Muscle of leg (tissue), 11 donors: ENCODE measurements around the gene TSPEAR. TPM values are rescaled to one million over a fixed set of nuclear protein-coding genes. Genes with fewer than 3 reads are reported as not detected.

ENCODE experiments used
- DNase-seq: peaks from one replicate; pipeline ENCODE4 v3.0.0; 2013
- H3K27ac ChIP-seq: one replicate; pipeline ENCODE4 v1.5.1; 2013; ENCODE audit warnings: mild to moderate bottlenecking, low read length, control low read depth
- H3K27me3 ChIP-seq: one replicate; pipeline ENCODE4 v1.6.1; 2013; ENCODE audit warnings: low read length; ENCODE audit not compliant: control insufficient read depth, insufficient read depth
- H3K36me3 ChIP-seq: one replicate; pipeline ENCODE4 v1.6.1; 2013; ENCODE audit warnings: low read length; ENCODE audit not compliant: control insufficient read depth, insufficient read depth
- H3K4me1 ChIP-seq: one replicate; pipeline ENCODE4 v1.6.1; 2013; ENCODE audit warnings: low read length; ENCODE audit not compliant: control insufficient read depth, insufficient read depth
- H3K4me3 ChIP-seq: one replicate; pipeline ENCODE4 v1.5.1; 2013; ENCODE audit warnings: low read length, control low read depth
- H3K9me3 ChIP-seq: replicated peaks from 2 replicates; pipeline ENCODE4 v1.6.1; 2013; ENCODE audit warnings: low read depth, low read length; ENCODE audit not compliant: control insufficient read depth
- WGBS: methylation state at CpG from one replicate; pipeline ENCODE4 v1.1.5; 2013; ENCODE audit warnings: missing lambda C conversion rate; ENCODE audit not compliant: insufficient coverage; 5-methylcytosine and 5-hydroxymethylcytosine counted together
- polyA plus RNA-seq, 8 donors: library from polyadenylated mRNA; unstranded; fragments of 120-200 nt; gene quantifications; one replicate each; pipeline versions ENCODE4 v1.2.1 to v1.2.3, GENCODE V29; 2013; ENCODE audit warnings: inconsistent platforms in 1 of 8, low replicate concordance in 1 of 8; ENCODE audit not compliant: insufficient read length in 8 of 8, insufficient read depth in 1 of 8
- total RNA-seq: library from RNA; stranded (reverse); fragments of 120-200 nt; gene quantifications from one replicate; pipeline ENCODE4 v1.2.4, GENCODE V29; 2013

Gene TSPEAR
- total and polyA plus RNA-seq, 9 donors, result 0.04 to 1.5 (median 0.10) TPM; not detected in 2

DNA sequence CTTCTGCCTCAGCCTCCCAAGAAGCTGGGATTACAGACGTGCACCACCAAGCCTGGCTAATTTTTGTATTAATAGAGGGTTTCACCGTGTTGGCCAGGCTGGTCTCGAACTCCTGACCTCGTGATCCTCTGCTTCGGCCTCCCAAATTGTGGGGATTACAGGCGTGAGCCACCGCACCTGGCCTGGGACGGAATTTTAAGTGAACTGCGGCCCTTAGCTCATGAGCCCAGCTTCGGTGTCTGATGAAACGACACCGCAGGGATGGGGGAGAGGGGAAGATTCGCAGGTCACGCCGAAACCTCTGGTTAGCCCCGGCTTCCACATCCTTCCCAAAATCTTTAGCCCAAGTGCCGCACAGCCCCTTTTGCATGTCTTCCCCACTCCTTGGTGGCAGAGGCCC is 217.0 kb downstream of the TSPEAR start:
- 93% methylated on average over 8 of the region's 17 CpGs for WGBS
- no peak for DNase-seq
- no peaks in the 10 kb centered on the region for H3K36me3 ChIP-seq
- H3K27ac ChIP-seq, result no peak overlapping the region
- H3K4me1 ChIP-seq, result peaks cover 19% of the 10 kb centered on the region
- H3K4me3 ChIP-seq, result no peak overlapping the region
- H3K9me3 ChIP-seq, result peaks cover 16% of the 10 kb centered on the region
- H3K27me3 ChIP-seq, result peaks cover 16% of the 10 kb centered on the region

DNA sequence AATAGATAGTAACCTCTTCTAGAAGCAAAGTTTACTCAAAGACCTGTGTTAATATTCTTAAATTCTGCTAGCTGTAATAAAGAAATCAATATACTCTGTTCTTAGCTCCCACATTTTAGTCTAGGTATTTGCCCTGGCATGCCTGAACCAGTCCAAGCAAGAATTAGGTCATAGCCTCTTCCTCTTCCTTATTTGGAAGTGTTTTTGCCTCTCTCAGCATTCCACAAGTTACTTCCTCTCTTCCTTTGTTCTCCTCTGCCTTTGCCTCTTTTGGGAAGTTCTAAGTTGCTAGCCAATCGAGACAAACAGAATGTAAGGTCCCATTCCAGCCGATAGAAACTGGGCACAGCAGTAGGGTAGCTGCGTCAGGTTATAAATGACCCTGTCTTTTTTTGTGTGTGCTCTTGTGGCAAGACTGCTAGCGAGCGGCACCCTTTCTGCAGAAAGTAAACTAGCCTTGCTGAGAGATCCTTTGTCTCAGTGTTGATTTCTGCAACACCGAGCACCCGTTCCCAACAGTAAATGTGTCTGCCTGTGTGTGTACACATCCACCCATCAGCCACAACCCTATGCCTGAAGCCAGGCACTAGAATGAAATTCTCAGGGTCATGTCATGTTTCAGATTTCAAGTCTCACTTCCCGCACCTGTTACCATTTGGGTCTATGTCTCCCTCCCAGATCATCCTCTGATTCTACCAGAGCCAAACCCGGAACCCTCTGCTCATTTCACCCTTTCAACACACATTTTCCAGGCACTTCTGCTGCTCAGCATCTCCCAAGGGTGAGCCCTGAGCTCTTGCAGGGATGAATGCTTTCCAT is 218.6 kb downstream of the TSPEAR start:
- 87% methylated on average over 6 of the region's 9 CpGs for WGBS

DNA sequence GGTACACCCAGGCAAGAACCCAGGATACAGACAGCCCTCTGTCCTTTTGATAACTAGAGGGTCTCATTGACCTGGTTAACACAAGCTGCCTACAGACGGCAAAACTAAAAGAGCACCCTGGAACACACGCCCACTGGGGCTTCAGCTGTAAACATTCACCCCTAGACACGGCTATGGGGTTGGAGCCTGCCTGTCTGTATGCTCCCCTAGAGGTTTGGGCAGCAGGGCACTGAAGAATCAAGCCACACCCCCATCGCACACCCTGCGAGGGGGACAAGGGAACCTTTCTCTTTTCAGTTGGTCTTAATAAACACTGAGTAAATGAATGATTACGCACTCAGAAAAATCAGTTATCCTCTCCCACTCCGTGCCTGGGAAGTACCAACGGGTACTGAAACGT is 220.6 kb downstream of the TSPEAR start:
- Histone ChIP-seq H3K4me1 (no peaks in the 10 kb centered on the region), H3K36me3 (no peaks in the 10 kb centered on the region), H3K27ac (no peak overlapping the region), H3K4me3 (no peak overlapping the region), H3K27me3 (peaks cover 5% of the 10 kb centered on the region), H3K9me3 (peaks cover 16% of the 10 kb centered on the region)
- WGBS, result 100% methylated on average over 1 of the region's 9 CpGs
- no peak for DNase-seq

More for the DNA sequence above, 218.6 kb downstream of the TSPEAR start:
- Histone ChIP-seq H3K4me3 (no peak overlapping the region), H3K27ac (no peak overlapping the region), H3K4me1 (peaks cover 17% of the 10 kb centered on the region), H3K27me3 (peaks cover 11% of the 10 kb centered on the region), H3K9me3 (peaks cover 16% of the 10 kb centered on the region), H3K36me3 (no peaks in the 10 kb centered on the region)
- no peak for DNase-seq

DNA sequence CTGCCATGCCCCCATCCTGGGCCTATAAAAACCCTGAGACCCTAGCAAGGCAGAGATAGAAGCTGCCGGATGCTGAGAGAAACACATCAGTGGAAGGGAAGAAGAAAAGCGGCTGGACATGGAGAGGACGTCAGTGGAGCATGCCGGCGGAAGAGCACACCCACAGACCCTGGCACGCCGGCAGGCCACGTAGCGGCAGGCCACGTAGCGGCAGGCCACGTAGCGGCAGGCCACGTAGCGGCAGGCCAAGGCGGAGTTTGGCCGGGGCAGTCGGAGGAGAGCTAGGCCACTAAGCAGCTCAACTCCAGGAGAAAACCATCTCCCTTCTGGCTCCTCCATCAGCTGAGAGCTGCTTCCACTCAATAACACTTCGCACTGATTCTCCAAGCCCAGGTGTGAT is 221.0 kb downstream of the TSPEAR start:
- H3K9me3 ChIP-seq, result peaks cover 16% of the 10 kb centered on the region
- no peak overlapping the region for H3K4me3 ChIP-seq
- no peaks in the 10 kb centered on the region for H3K36me3 ChIP-seq
- 94% methylated on average over 18 of the region's 19 CpGs for WGBS
- H3K27ac ChIP-seq, result no peak overlapping the region
- peaks cover 5% of the 10 kb centered on the region for H3K27me3 ChIP-seq
- H3K4me1 ChIP-seq, result no peaks in the 10 kb centered on the region
- DNase-seq, result no peak

DNA sequence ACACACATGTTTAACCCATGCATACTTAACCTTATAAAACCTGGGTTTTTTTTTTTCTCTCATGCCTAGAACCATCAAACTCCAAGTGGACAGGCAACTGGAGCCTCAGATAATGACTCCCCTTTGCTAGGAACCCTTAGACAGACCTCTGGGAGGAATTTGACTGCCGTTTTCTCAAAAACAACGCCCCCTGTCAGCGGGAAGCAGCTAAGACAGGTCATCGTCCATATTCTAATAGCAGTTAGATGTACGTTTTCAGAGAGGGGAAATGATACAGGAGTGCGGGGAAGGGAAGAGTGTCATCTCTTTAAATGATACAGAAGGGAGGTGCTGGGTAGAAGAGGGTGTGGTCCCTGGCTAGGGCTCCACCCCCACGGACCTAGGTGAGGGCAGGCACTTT is 221.4 kb downstream of the TSPEAR start:
- no peaks in the 10 kb centered on the region for H3K36me3 ChIP-seq
- H3K27me3 ChIP-seq, result peaks cover 8% of the 10 kb centered on the region
- 31% methylated on average over 3 of the region's 7 CpGs for WGBS

DNA sequence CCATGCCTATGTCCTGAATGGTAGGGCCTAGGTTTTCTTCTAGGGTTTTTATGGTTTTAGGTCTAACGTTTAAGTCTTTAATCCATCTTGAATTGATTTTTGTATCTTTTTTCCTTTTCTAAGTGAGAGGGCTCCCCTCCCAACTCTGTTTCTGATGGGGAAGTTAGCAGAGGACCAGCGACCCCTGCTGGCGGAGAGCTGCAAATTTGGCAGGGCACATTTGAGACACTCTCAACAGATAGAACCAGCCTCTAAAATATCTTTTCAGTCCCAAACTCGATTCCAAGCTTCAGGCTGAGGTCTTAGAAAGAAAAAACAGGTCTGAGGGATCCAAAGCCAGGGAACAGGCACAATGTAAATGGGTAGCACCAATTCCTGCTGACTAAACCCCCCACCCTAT is 223.5 kb downstream of the TSPEAR start:
- Histone ChIP-seq H3K4me3 (no peak overlapping the region), H3K9me3 (peaks cover 9% of the 10 kb centered on the region), H3K27ac (no peak overlapping the region), H3K4me1 (no peaks in the 10 kb centered on the region), H3K27me3 (peaks cover 14% of the 10 kb centered on the region), H3K36me3 (no peaks in the 10 kb centered on the region)
- DNase-seq, result no peak
- WGBS, result no CpG with 5 or more reads among the region's 4 CpGs

More for the DNA sequence above, 221.4 kb downstream of the TSPEAR start:
- no peak for DNase-seq
- peaks cover 16% of the 10 kb centered on the region for H3K9me3 ChIP-seq
- H3K4me3 ChIP-seq, result no peak overlapping the region
- no peaks in the 10 kb centered on the region for H3K4me1 ChIP-seq
- H3K27ac ChIP-seq, result no peak overlapping the region

DNA sequence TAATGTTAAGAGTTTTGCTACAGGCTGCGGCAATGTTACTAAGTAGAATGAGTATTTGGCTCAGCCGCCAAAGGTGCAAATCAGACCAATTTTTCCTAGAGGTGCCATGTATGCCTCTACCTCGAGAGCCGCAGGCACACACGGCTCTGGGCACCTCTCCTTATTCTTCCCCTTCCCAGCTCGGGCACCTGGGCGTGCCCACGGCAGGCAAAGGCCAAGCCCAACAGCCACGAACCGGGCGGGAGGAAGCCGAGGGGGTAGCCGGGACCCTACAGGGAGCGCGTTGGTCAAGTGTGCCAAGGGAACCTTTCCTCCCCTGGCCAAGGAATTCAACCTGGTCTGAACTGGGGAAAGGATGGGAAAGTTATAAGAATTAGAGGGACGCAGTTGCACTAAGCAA is 225.1 kb downstream of the TSPEAR start:
- no peaks in the 10 kb centered on the region for H3K4me1 ChIP-seq

DNA sequence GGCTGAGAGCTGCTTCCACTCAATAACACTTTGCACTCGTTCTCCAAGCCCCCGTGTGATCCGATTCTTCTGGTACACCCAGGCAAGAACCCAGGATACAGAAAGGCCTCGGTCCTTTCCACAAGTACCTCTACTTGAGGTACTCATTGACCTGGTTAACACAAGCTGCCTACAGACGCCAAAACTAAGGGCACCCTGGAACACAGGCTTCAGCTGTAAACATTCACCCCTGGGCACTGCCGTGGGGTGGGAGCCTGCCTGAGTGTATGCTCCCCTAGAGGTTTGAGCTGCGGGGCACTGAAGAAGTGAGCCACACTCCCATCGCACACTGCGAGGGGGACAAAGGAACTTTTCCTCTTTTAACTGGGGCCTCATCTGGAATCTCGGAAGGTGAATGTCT is 225.6 kb downstream of the TSPEAR start:
- H3K36me3 ChIP-seq, result no peaks in the 10 kb centered on the region
- H3K4me3 ChIP-seq, result no peak overlapping the region
- peaks cover 12% of the 10 kb centered on the region for H3K27me3 ChIP-seq
- H3K4me1 ChIP-seq, result no peaks in the 10 kb centered on the region
- H3K27ac ChIP-seq, result no peak overlapping the region
- no peak for DNase-seq
- H3K9me3 ChIP-seq, result no peaks in the 10 kb centered on the region
- WGBS, result 65% methylated on average over 9 of the region's 10 CpGs

More for the DNA sequence above, 225.1 kb downstream of the TSPEAR start:
- Histone ChIP-seq H3K36me3 (no peaks in the 10 kb centered on the region), H3K27me3 (peaks cover 12% of the 10 kb centered on the region), H3K27ac (no peak overlapping the region), H3K9me3 (no peaks in the 10 kb centered on the region), H3K4me3 (no peak overlapping the region)
- 90% methylated on average over 5 of the region's 16 CpGs for WGBS
- no peak for DNase-seq

DNA sequence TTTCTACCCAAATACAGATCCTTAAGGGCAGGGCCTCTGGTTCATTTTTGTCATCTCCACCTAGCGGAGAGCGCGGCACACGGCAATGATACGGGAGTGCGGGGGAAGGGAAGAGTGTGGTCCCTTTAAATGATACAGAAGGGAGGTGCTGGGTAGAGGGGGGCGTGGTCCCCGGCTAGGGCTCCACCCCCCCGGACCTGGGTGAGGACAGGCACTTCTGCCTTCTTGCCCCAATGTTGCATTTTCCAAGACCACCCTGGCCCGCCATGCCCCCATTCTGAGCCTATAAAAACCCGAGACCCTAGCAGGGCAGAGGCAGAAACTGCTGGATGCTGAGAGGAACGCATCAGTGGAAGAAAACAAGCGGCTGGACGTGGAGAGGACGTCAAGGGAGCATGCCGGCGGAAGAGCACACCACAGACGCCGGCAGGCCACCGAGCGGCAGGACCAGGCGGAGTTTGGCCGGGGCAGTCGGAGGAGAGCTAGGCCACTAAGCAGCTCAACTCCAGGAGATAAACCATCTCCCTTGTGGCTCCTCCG is 226.0 kb downstream of the TSPEAR start:
- DNase-seq, result no peak
- H3K36me3 ChIP-seq, result no peaks in the 10 kb centered on the region
- no peaks in the 10 kb centered on the region for H3K9me3 ChIP-seq
- no peak overlapping the region for H3K4me3 ChIP-seq
- 45% methylated on average over 16 of the region's 25 CpGs for WGBS
- no peak overlapping the region for H3K27ac ChIP-seq
- H3K27me3 ChIP-seq, result peaks cover 12% of the 10 kb centered on the region
- no peaks in the 10 kb centered on the region for H3K4me1 ChIP-seq

DNA sequence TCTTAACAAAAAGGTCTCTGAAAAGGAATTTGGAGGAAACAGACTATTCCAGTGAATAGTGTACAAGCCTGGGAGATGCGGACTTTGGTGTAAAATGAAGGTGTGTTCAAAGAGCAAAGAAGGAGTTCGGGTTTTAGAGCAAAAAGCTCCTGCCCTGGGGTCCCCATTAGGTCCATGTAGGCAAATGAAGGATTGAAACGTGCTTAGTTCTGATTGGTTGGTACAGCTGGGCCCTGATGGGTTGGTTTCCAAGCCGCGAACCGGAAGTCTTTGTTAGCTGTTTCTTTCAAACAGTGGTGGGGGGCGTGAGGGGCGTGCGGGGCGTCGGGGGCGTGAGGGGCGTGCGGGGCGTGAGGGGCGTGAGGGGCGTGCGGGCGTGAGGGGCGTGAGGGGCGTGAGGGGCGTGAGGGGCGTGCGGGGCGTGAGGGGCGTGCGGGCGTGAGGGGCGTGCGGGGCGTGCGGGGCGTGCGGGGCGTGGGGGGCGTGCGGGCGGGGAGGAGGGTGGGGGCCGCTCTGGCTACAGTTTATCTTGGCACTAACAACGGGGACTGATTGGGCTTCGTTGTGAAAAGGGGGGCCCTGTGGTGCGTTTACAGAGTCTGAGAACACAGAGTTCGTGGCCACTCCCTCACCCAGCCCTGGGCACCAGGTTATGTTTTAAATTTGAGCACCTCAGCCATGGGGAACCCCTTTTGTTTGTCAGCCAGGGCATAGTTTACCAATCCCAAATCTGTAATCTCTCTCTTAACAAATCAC is 226.7 kb downstream of the TSPEAR start:
- 82% methylated on average over 6 of the region's 43 CpGs for WGBS
- Histone ChIP-seq H3K4me3 (no peak overlapping the region), H3K27ac (no peak overlapping the region), H3K27me3 (peaks cover 12% of the 10 kb centered on the region), H3K36me3 (no peaks in the 10 kb centered on the region), H3K4me1 (no peaks in the 10 kb centered on the region), H3K9me3 (no peaks in the 10 kb centered on the region)
- no peak for DNase-seq
